ENCODE data around the gene WNT7B. TPM values are rescaled to one million over a fixed set of nuclear protein-coding genes. Genes with fewer than 3 reads are reported as not detected.

Gene WNT7B
- total RNA-seq = not detected in 2 replicates

DNA sequence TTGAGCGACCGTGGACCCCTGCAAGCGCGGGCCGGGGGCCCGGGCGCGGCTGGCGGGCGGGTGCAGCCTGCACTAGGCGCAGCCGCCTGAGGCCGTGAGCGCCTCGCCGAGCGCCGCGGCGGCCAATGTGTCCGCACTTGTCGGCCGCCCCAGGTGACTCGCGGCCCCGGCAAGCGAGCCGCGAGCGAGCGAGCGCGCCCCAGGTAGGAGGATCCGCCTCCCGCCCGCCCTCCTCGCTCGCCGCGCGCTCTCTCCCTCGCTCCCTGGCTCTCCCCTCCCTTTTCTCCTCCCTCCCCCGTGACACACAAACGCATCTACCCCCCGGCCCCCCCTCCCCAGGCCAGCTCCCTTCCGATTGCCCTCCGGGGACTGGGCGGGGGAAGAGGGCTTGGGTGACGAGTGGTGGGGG, at the start of gene WNT7B:
WNT7B (minus strand) TSS at position 160 of the 409 bp plus-strand sequence. CDS start 408 bp downstream, outside the sequence.

Other genes with a start within 250 kb of the WNT7B start
- gene PPARA, start 173.4 kb upstream of the WNT7B start, total RNA-seq = 10.8 and 15.5 TPM in 2 replicates